ENCODE measurements around the gene MAGI1.

- no peak for TF ChIP-seq CTCF (IDR thresholded peaks at IDR 0.05)
- no peak for TF ChIP-seq EZH2 (IDR thresholded peaks at IDR 0.05; ENCODE audit: borderline replicate concordance, insufficient read depth, low read depth, low read length, poor library complexity, severe bottlenecking)
Observed at GRCh38 chr3:65706776-65707568, 331.7 kb downstream of the MAGI1 start.
